Measurements from ENCODE around the gene NPRL2. TPM values are rescaled to one million over a fixed set of nuclear protein-coding genes. Genes with fewer than 3 reads are reported as not detected.

Gene NPRL2
- total and polyA plus RNA-seq, 2 experiments from 2014 or later: 22.3 to 27.7 TPM

GRCh38 chr3:50304601-50305000 is 46.0 kb downstream of the NPRL2 start:
- peaks cover 14% of the 10 kb centered on the region for H3F3A ChIP-seq (replicated peaks; ENCODE audit: low read depth)
- H3K4me3 Mint-ChIP-seq: no peak overlapping the region

More at GRCh38 chr3:50304601-50305000, 46.0 kb downstream of the NPRL2 start:
- H3K79me2 ChIP-seq (replicated peaks; ENCODE audit: insufficient read depth): no peaks in the 10 kb centered on the region
- peaks cover 44% of the 10 kb centered on the region for H3K9me3 Mint-ChIP-seq
- no peaks in the 10 kb centered on the region for H3K9me2 ChIP-seq (ENCODE audit: insufficient read depth)
- peaks cover 19% of the 10 kb centered on the region for H3K4me1 ChIP-seq (ENCODE audit: insufficient read depth)
- no peak overlapping the region for H3K4me2 ChIP-seq
- H2AFZ ChIP-seq: no peak overlapping the region
- peaks cover 19% of the 10 kb centered on the region for H3K4me1 Mint-ChIP-seq
- no peak for ATAC-seq
- no peak overlapping the region for H3K27ac ChIP-seq (ENCODE audit: low read depth)
- H4K20me1 ChIP-seq (replicated peaks; ENCODE audit: insufficient read depth): no peaks in the 10 kb centered on the region
- no peaks in the 10 kb centered on the region for H3K27me3 ChIP-seq (ENCODE audit: insufficient read depth)
- TF ChIP-seq REST (IDR thresholded peaks at IDR 0.05; ENCODE audit: unreplicated experiment) (no peak), CTCF (conservative IDR thresholded peaks at IDR 0.05; ENCODE audit: low read depth in 2 of 2) (no peak), NANOG (IDR thresholded peaks at IDR 0.05; ENCODE audit: borderline replicate concordance) (no peak), ZNF114 (CRISPR knock-in tag; IDR thresholded peaks at IDR 0.05) (no peak), CREB1 (CRISPR knock-in tag; IDR thresholded peaks at IDR 0.05; ENCODE audit: low read depth) (no peak), STAT1 (IDR thresholded peaks at IDR 0.05; ENCODE audit: unreplicated experiment) (no peak), POLR2AphosphoS5 (IDR thresholded peaks at IDR 0.05; ENCODE audit: low read depth) (no peak), ZNF462 (CRISPR knock-in tag; IDR thresholded peaks at IDR 0.05) (no peak), ZNF331 (CRISPR knock-in tag; IDR thresholded peaks at IDR 0.05; ENCODE audit: low read depth) (no peak), ETS1 (IDR thresholded peaks at IDR 0.05) (no peak), EZH2phosphoT487 (IDR thresholded peaks at IDR 0.05; ENCODE audit: unreplicated experiment) (no peak), EZH2 (IDR thresholded peaks at IDR 0.05; ENCODE audit: low read depth, unreplicated experiment) (no peak), JUNB (IDR thresholded peaks at IDR 0.05; ENCODE audit: unreplicated experiment) (no peak)
- H3K36me3 Mint-ChIP-seq (ENCODE audit: low read depth): peaks cover 28% of the 10 kb centered on the region
- no peak overlapping the region for H3K27ac Mint-ChIP-seq
- peaks cover 11% of the 10 kb centered on the region for H3K27me3 Mint-ChIP-seq (ENCODE audit: insufficient read depth, low read depth, poor library complexity)
- no peaks in the 10 kb centered on the region for H3K36me3 ChIP-seq (ENCODE audit: insufficient read depth)
- H3K4me3 ChIP-seq: no peak overlapping the region
- DNase-seq (ENCODE audit: low spot score): no peak
